ENCODE data around the gene TRIM72. TPM values are rescaled to one million over a fixed set of nuclear protein-coding genes. Genes with fewer than 3 reads are reported as not detected.
"Not testable (repeated sequence)": the region's sequence is repeated elsewhere in the genome, so short reads cannot be mapped to it uniquely, and the experiment has no call there.

Gene TRIM72, protein sequence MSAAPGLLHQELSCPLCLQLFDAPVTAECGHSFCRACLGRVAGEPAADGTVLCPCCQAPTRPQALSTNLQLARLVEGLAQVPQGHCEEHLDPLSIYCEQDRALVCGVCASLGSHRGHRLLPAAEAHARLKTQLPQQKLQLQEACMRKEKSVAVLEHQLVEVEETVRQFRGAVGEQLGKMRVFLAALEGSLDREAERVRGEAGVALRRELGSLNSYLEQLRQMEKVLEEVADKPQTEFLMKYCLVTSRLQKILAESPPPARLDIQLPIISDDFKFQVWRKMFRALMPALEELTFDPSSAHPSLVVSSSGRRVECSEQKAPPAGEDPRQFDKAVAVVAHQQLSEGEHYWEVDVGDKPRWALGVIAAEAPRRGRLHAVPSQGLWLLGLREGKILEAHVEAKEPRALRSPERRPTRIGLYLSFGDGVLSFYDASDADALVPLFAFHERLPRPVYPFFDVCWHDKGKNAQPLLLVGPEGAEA
- 100 to 1,000 TPM in 2 of 4 donors, 10 to 100 TPM in 2; 76.7 to 101 (median 97.4) TPM for total RNA-seq

DNA sequence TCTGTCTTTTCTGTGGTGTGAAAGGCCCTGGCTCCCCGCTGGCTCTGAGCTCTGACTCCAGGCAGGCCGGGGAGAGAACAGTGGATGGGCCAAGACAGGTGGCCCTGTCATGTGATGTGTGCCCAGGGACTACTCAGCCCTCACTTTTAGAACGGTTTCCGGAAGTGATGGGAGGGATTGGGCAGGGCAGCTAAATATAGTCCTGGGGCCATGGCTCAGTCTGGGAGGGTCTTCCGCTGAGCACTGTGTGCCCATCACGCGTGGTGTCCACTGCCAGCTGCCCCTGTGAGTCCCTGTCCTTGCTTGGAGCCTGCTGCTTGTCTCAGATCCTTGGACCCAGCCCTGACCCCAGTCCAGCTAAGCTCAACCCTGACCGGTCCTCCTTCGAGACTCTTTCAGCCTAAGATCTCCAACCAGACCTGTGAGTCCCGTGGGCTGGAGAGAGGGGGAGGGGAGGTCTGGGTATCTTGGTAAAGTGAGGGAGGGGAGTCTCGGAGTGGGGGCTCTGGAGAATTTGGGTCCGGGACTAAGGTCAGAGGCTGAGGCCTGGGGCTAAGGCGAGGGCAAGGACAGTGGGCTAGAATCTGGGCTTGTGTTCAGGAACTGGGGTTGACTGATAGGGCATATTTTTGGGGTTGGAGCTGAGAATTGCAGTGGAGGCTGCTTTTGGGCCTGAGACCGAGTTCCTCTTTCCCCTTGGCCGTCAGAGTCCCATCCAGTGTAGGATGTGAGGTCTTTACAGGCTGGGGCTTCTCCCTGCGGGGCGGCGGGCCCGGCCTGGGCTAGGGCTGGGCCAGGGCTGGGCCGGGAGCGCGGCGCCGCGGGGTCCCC lies at the start of gene TRIM72:
Gene TRIM72 (plus strand): TSS at position 243 of the 831 bp plus-strand sequence. CDS start 620 bp downstream, outside the sequence.
- ATAC-seq, result peak; percentile 85 to 92
- peak; percentile 90 to 97 for DNase-seq
- intact Hi-C loops (cut with DNase I; ENCODE audit: low total_unique reads) (loop anchor here (1.0 to 5.0 kb wide), 4 partner anchors 35 to 239 kb away; partner anchors contain the start of genes COX6A2 and STX4), in situ Hi-C loops (cut with MboI; ENCODE audit: low sequenced_read_pairs in 4 of 4) (loop anchor here in 1 of 4 donors (25.0 kb wide), 1 partner anchor 198 kb away; no protein-coding TSS in a partner anchor)
- no peaks in the 10 kb centered on the region for H3K9me3 ChIP-seq
- H3K36me3 ChIP-seq, result no peaks in the 10 kb centered on the region
- peaks cover 42 to 43% of the 10 kb centered on the region in 2 donors for H3K4me1 ChIP-seq
- peak within 1 kb of the TSS; percentile 99 to 100 (median 100) for H3K27ac ChIP-seq
- peak within 1 kb of the TSS; percentile 75 to 82 (median 78) for H3K4me3 ChIP-seq
- H3K27me3 ChIP-seq, result no peaks in the 10 kb centered on the region
- TF ChIP-seq POLR2A (IDR thresholded peaks at IDR 0.05) (peak; percentile 87 to 91), CTCF (IDR thresholded peaks at IDR 0.05 in 4 of 5, conservative IDR thresholded peaks at IDR 0.05 in 1 of 5) (peak in 1 of 5 experiments; percentile 3)

DNA sequence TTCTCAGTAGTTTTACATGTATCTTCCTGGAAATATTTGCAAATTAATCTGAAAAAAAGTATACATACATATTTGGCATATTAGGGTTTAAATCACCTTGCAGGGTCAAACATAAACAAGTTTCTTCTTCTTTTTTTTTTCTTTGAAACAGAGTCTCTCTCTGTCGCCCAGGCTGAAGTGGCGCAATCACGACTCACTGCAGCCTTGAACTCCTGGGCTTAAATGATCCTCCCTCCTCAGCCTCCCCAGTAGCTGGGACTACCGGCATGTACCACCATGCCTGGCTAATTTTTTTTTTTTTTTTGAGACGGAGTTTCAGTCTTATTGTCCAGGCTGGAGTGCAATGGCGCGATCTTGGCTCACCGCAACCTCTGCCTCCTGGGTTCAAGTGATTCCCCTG lies 46.6 kb upstream of the TRIM72 start:
- Histone ChIP-seq H3K4me1 (no peaks in the 10 kb centered on the region), H3K27me3 (no peaks in the 10 kb centered on the region), H3K4me3 (no peak overlapping the region), H3K36me3 (no peaks in the 10 kb centered on the region), H3K9me3 (no peaks in the 10 kb centered on the region), H3K27ac (no peak overlapping the region)
- intact Hi-C loops (cut with DNase I; ENCODE audit: low total_unique reads) (no loop called here), in situ Hi-C loops (cut with MboI; ENCODE audit: low sequenced_read_pairs in 4 of 4) (loop anchor here in 2 of 4 donors (25.0 kb wide), 2 partner anchors 155 to 180 kb away; partner anchors contain the start of genes HSD3B7 (in 1 of the 2) and STX1B (in 1 of the 2))
- no peak for DNase-seq
- TF ChIP-seq CTCF (IDR thresholded peaks at IDR 0.05 in 4 of 5, conservative IDR thresholded peaks at IDR 0.05 in 1 of 5) (no peak), POLR2A (IDR thresholded peaks at IDR 0.05) (no peak)
- ATAC-seq, result no peak

DNA sequence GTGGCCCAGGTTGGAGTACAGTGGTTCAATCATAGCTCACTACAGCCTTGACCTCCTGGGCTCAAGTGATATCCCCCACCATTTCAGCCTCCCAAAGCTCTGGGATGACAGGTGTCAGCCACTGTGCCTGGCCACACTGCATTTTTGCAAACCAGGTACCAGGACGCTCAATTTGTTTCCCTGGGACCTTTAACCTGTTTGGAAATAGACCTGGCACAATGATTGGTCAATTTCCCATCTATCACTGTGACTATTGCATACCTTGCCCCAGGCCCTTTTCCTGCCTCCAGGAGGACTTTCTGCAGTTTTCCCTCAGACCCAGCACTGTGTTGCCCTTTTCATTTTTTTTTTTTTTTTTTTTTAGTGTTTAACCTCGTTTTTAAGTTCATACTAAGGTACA lies 45.1 kb upstream of the TRIM72 start:
- in situ Hi-C loops (cut with MboI; ENCODE audit: low sequenced_read_pairs in 4 of 4), result loop anchor here in 2 of 4 donors (25.0 kb wide), 2 partner anchors 157 to 182 kb away; partner anchors contain the start of genes HSD3B7 (in 1 of the 2) and STX1B (in 1 of the 2)
- no peak for ATAC-seq
- Histone ChIP-seq H3K4me3 (no peak overlapping the region), H3K27me3 (no peaks in the 10 kb centered on the region), H3K9me3 (no peaks in the 10 kb centered on the region), H3K27ac (no peak overlapping the region), H3K36me3 (no peaks in the 10 kb centered on the region), H3K4me1 (no peaks in the 10 kb centered on the region)
- TF ChIP-seq CTCF (IDR thresholded peaks at IDR 0.05 in 4 of 5, conservative IDR thresholded peaks at IDR 0.05 in 1 of 5) (no peak), POLR2A (IDR thresholded peaks at IDR 0.05) (no peak)
- intact Hi-C loops (cut with DNase I; ENCODE audit: low total_unique reads), result no loop called here
- no peak for DNase-seq

- H3K9me3 ChIP-seq; H3K36me3 ChIP-seq; DNase-seq; H3K4me1 ChIP-seq; intact Hi-C loops (cut with DNase I; ENCODE audit: low total_unique reads); H3K4me3 ChIP-seq; H3K27me3 ChIP-seq; ATAC-seq; H3K27ac ChIP-seq: not testable (repeated sequence)
- in situ Hi-C loops (cut with MboI; ENCODE audit: low sequenced_read_pairs in 4 of 4), result loop anchor here in 2 of 4 donors (25.0 kb wide), 2 partner anchors 158 to 183 kb away; partner anchors contain the start of genes HSD3B7 (in 1 of the 2) and STX1B (in 1 of the 2)
These were observed 43.9 kb upstream of the TRIM72 start for GRCh38 chr16:31170048-31170447.

Measured in gastrocnemius medialis (tissue), 4 donors.